NB4 (cell line): ENCODE measurements around the gene PHF8.

ENCODE experiments used
- DNase-seq: peaks from one replicate; pipeline ENCODE4 v3.0.0; 2010; ENCODE audit warnings: low read depth
- H3K4me3 ChIP-seq: one replicate; pipeline ENCODE4 v1.5.1; 2011; ENCODE audit warnings: mild to moderate bottlenecking, low read depth, low read length, moderate library complexity
- CTCF ChIP-seq: IDR thresholded peaks from one replicate; pipeline ENCODE4 v1.5.1; 2012; ENCODE audit warnings: low read depth, low read length
- MAX ChIP-seq: IDR thresholded peaks from 2 replicates; pipeline ENCODE4 v1.6.1; 2011; ENCODE audit warnings: low read depth, low read length
- MYC ChIP-seq: IDR thresholded peaks from 2 replicates; pipeline ENCODE4 v1.6.1; 2011; ENCODE audit warnings: low read depth, low read length
- POLR2A ChIP-seq: IDR thresholded peaks from 2 replicates; pipeline ENCODE4 v1.6.1; 2011; ENCODE audit warnings: mild to moderate bottlenecking; ENCODE audit not compliant: insufficient read length; ENCODE audit errors: extremely low read depth

Gene PHF8

DNA sequence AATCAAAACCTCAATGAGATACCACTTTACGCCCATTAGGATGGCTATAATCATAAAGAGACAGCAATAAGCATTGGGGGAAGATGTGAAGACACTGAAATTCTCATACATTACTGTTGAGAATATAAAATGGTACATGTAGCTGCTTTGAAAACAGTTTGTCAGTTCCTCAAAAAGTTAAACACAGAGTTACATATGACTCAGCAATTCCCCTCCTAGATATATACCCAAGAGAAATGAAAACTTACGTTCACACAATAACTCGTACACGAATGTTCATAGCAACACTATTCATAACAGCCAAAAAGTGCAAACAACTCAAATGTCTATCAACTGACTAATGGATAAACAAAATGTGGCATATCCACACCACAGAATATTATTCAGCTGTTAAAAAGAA is 36.6 kb downstream of the PHF8 start:
- no peak for TF ChIP-seq CTCF
- TF ChIP-seq MAX: no peak
- TF ChIP-seq MYC: no peak
- TF ChIP-seq POLR2A: no peak
- H3K4me3 ChIP-seq: no peak overlapping the region
- peak; percentile 24 for DNase-seq

DNA sequence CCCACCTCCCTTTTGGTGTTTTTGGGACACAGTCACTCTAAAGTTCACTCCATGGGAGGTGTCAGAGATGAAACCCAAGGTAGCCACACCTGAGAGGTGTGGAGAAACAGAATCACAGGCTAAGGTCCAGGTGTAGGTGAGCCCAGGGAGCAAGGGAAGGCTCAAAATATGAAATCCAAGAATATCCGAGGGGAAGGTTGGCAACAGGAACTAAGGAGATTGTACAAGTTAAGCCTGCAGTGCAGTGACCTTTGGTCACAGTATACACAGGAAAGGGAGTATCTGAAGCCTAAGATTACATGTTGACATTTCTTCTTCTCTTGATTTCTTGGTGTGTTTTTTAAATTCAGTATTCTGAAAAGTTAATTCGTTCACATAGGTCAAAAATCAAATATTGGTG is 46.5 kb downstream of the PHF8 start:
- DNase-seq: no peak
- TF ChIP-seq MYC (no peak), MAX (no peak), CTCF (no peak), POLR2A (no peak)
- no peak overlapping the region for H3K4me3 ChIP-seq

- TF ChIP-seq MYC (no peak), POLR2A (no peak), MAX (no peak), CTCF (no peak)
- no peak overlapping the region for H3K4me3 ChIP-seq
- DNase-seq: no peak
Observed at GRCh38 chrX:53992589-53992988, 51.7 kb downstream of the PHF8 start.

DNA sequence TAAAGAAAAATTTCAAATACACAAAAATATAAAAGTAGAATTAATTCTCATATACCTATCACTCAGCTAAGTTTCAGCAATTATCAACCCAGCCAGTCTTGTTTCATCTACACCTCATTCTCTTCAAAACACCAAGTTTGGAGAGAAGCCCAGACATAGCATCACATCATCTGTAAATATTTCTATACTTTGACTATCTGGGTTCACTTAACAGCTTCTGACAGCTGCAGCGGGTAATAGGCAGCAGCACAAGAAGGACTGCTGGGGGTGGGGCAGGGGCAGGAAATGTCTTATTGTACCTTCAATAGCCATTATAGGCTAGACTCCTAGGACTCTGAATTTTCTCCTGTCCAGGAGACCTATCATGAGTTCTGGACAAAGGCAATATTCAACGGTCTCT is 54.1 kb downstream of the PHF8 start:
- TF ChIP-seq MYC: no peak
- no peak for TF ChIP-seq MAX
- TF ChIP-seq POLR2A: no peak
- no peak for TF ChIP-seq CTCF
- no peak overlapping the region for H3K4me3 ChIP-seq
- no peak for DNase-seq

- TF ChIP-seq CTCF (no peak), POLR2A (no peak), MAX (no peak), MYC (no peak)
- no peak for DNase-seq
- no peak overlapping the region for H3K4me3 ChIP-seq
Observed at GRCh38 chrX:53984895-53985294, 59.4 kb downstream of the PHF8 start.

DNA sequence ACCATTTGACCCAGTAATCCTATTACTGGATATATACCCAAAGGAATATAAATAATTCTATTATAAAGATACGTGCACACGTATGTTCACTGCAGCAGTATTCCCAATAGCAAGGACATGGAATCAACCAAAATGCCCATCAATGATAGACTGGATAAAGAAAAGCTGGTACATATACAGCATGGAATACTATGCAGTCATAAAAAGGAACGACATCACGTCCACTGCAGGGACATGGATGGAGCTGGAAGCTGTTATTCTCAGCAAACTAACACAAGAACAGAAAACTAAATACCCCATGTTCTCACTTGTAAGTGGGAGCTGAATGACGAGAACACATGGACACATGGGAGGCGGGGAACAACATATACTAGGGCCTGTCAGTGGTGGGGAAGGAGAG is 69.7 kb downstream of the PHF8 start:
- DNase-seq: no peak
- TF ChIP-seq POLR2A: no peak
- TF ChIP-seq MAX: no peak
- TF ChIP-seq CTCF: no peak
- no peak for TF ChIP-seq MYC
- H3K4me3 ChIP-seq: no peak overlapping the region
